ENCODE results near the gene NPC1. TPM values are rescaled to one million over a fixed set of nuclear protein-coding genes. Genes with fewer than 3 reads are reported as not detected.

The NPC1 gene
- total and polyA plus RNA-seq, 4 donors = 9.5 to 46.7 (median 27.3) TPM

GRCh38 chr18:23538001-23538400 is 48.3 kb downstream of the NPC1 start:
- H3K4me1 ChIP-seq (ENCODE audit: control insufficient read depth in 4 of 4, insufficient read depth in 4 of 4, low read length in 3 of 4) = peaks cover 1 to 23% (median 11%) of the 10 kb centered on the region in 4 donors
- WGBS = 95% methylated on average over 9 of the region's 9 CpGs
- DNase-seq (ENCODE audit: low spot score) = no peak
- TF ChIP-seq, protein P1, sequence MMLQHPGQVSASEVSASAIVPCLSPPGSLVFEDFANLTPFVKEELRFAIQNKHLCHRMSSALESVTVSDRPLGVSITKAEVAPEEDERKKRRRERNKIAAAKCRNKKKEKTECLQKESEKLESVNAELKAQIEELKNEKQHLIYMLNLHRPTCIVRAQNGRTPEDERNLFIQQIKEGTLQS (IDR thresholded peaks at IDR 0.05) = no peak
- no peak for TF ChIP-seq JUND (IDR thresholded peaks at IDR 0.05)
- TF ChIP-seq, protein P2, sequence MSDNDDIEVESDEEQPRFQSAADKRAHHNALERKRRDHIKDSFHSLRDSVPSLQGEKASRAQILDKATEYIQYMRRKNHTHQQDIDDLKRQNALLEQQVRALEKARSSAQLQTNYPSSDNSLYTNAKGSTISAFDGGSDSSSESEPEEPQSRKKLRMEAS (IDR thresholded peaks at IDR 0.05) = no peak
- H3K27ac ChIP-seq (ENCODE audit: low read depth in 1 of 2, low read length in 2 of 2) = peak overlapping the region in 1 of 2 donors; percentile 67
- peaks cover 6 to 71% (median 55%) of the 10 kb centered on the region in 4 donors for H3K36me3 ChIP-seq (ENCODE audit: control insufficient read depth in 4 of 4, insufficient read depth in 3 of 4, low read depth in 1 of 4, low read length in 3 of 4)
- no peak overlapping the region for H3K9ac ChIP-seq (ENCODE audit: low read depth in 1 of 2, low read length in 2 of 2)
- no peaks in the 10 kb centered on the region for H3K27me3 ChIP-seq (ENCODE audit: control insufficient read depth in 4 of 4, insufficient read depth in 4 of 4, low read length in 3 of 4)
- H3K4me3 ChIP-seq (ENCODE audit: low read depth in 1 of 3, low read length in 3 of 3) = no peak overlapping the region
- no peaks in the 10 kb centered on the region for H3K9me3 ChIP-seq (ENCODE audit: control insufficient read depth in 4 of 4, low read length in 3 of 4)

GRCh38 chr18:23537274-23537673 is 49.0 kb downstream of the NPC1 start:
- Histone ChIP-seq H3K4me1 (ENCODE audit: control insufficient read depth in 4 of 4, insufficient read depth in 4 of 4, low read length in 3 of 4) (peaks cover 1 to 23% (median 11%) of the 10 kb centered on the region in 4 donors), H3K27ac (ENCODE audit: low read depth in 1 of 2, low read length in 2 of 2) (peak overlapping the region; percentile 58 to 67), H3K9ac (ENCODE audit: low read depth in 1 of 2, low read length in 2 of 2) (no peak overlapping the region), H3K27me3 (ENCODE audit: control insufficient read depth in 4 of 4, insufficient read depth in 4 of 4, low read length in 3 of 4) (no peaks in the 10 kb centered on the region), H3K9me3 (ENCODE audit: control insufficient read depth in 4 of 4, low read length in 3 of 4) (no peaks in the 10 kb centered on the region), H3K36me3 (ENCODE audit: control insufficient read depth in 4 of 4, insufficient read depth in 3 of 4, low read depth in 1 of 4, low read length in 3 of 4) (peaks cover 6 to 71% (median 55%) of the 10 kb centered on the region in 4 donors), H3K4me3 (ENCODE audit: low read depth in 1 of 3, low read length in 3 of 3) (no peak overlapping the region)
- 57% methylated on average over 7 of the region's 7 CpGs for WGBS
- no peak for TF ChIP-seq CTCF (IDR thresholded peaks at IDR 0.05; ENCODE audit: low read depth, low read length, missing input control)
- peak in 1 of 2 donors; percentile 34 for TF ChIP-seq EGR1 (IDR thresholded peaks at IDR 0.05; ENCODE audit: low read depth in 2 of 2)
- peak; percentile 46 to 54 for TF ChIP-seq JUND (IDR thresholded peaks at IDR 0.05)
- peak; percentile 54 for TF ChIP-seq HNF4G (IDR thresholded peaks at IDR 0.05)
- TF ChIP-seq, protein P3, sequence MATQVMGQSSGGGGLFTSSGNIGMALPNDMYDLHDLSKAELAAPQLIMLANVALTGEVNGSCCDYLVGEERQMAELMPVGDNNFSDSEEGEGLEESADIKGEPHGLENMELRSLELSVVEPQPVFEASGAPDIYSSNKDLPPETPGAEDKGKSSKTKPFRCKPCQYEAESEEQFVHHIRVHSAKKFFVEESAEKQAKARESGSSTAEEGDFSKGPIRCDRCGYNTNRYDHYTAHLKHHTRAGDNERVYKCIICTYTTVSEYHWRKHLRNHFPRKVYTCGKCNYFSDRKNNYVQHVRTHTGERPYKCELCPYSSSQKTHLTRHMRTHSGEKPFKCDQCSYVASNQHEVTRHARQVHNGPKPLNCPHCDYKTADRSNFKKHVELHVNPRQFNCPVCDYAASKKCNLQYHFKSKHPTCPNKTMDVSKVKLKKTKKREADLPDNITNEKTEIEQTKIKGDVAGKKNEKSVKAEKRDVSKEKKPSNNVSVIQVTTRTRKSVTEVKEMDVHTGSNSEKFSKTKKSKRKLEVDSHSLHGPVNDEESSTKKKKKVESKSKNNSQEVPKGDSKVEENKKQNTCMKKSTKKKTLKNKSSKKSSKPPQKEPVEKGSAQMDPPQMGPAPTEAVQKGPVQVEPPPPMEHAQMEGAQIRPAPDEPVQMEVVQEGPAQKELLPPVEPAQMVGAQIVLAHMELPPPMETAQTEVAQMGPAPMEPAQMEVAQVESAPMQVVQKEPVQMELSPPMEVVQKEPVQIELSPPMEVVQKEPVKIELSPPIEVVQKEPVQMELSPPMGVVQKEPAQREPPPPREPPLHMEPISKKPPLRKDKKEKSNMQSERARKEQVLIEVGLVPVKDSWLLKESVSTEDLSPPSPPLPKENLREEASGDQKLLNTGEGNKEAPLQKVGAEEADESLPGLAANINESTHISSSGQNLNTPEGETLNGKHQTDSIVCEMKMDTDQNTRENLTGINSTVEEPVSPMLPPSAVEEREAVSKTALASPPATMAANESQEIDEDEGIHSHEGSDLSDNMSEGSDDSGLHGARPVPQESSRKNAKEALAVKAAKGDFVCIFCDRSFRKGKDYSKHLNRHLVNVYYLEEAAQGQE (IDR thresholded peaks at IDR 0.05) = peak; percentile 49
- TF ChIP-seq, protein P1 (IDR thresholded peaks at IDR 0.05) = peak; percentile 15
- TF ChIP-seq TAF1 (conservative IDR thresholded peaks at IDR 0.05) = no peak
- no peak for TF ChIP-seq NR2F2 (IDR thresholded peaks at IDR 0.05)
- TF ChIP-seq RXRA (IDR thresholded peaks at IDR 0.05) = peak; percentile 95 to 98
- TF ChIP-seq GABPA (IDR thresholded peaks at IDR 0.05 in 1 of 2, conservative IDR thresholded peaks at IDR 0.05 in 1 of 2) = no peak
- no peak for TF ChIP-seq FOXA1 (IDR thresholded peaks at IDR 0.05)
- TF ChIP-seq, protein P2 (IDR thresholded peaks at IDR 0.05) = peak; percentile 77
- peak; percentile 77 for TF ChIP-seq FOXA2 (IDR thresholded peaks at IDR 0.05)
- TF ChIP-seq ZBTB33 (IDR thresholded peaks at IDR 0.05) = peak; percentile 55
- peak; percentile 43 to 58 for TF ChIP-seq RAD21 (IDR thresholded peaks at IDR 0.05)
- TF ChIP-seq HNF4A (conservative IDR thresholded peaks at IDR 0.05) = peak; percentile 86 to 91
- TF ChIP-seq SP1 (IDR thresholded peaks at IDR 0.05) = peak; percentile 71
- peak; percentile 75 for TF ChIP-seq YY1 (IDR thresholded peaks at IDR 0.05)
- no peak for DNase-seq (ENCODE audit: low spot score)

All from liver (tissue), 9 donors.